Measurements from ENCODE around the gene RXRA.

- TF ChIP-seq CTCF (IDR thresholded peaks at IDR 0.05): no peak
- no peak for TF ChIP-seq POLR2A (IDR thresholded peaks at IDR 0.05)
- TF ChIP-seq POLR2AphosphoS5 (IDR thresholded peaks at IDR 0.05): no peak
Measured at GRCh38 chr9:134454476-134454857, 128.2 kb downstream of the RXRA start.
